ENCODE data around the gene SULT4A1. TPM values are rescaled to one million over a fixed set of nuclear protein-coding genes. Genes with fewer than 3 reads are reported as not detected.

Gene SULT4A1
- polyA plus RNA-seq, 1 experiment: 0.39 TPM

GRCh38 chr22:43825651-43826050 lies 36.7 kb downstream of the SULT4A1 start:
- CTCF ChIA-PET: interaction anchor here (0.9 to 6.0 kb wide), 7 partner anchors 7 to 438 kb away, joined by 3 to 48 read pairs (median 5); no protein-coding TSS in a partner anchor
- POLR2A ChIA-PET: no interaction called here
- no peak for TF ChIP-seq CTCF (IDR thresholded peaks at IDR 0.05; ENCODE audit: insufficient read depth, low read depth, low read length)
- no peaks in the 10 kb centered on the region for H3K36me3 ChIP-seq (ENCODE audit: control insufficient read depth, insufficient read depth, low read length)
- no peaks in the 10 kb centered on the region; the same call in 1 of the 2 replicates for H3K27me3 ChIP-seq (ENCODE audit: control insufficient read depth, insufficient read depth, low read length)
- DNase-seq (ENCODE audit: low read depth): no peak
- no peak overlapping the region for H3K4me3 ChIP-seq (ENCODE audit: low read depth, low read length)

- no peak overlapping the region for H3K4me3 ChIP-seq (ENCODE audit: low read depth, low read length)
- H3K36me3 ChIP-seq (ENCODE audit: control insufficient read depth, insufficient read depth, low read length): no peaks in the 10 kb centered on the region
- DNase-seq (ENCODE audit: low read depth): no peak
- H3K27me3 ChIP-seq (ENCODE audit: control insufficient read depth, insufficient read depth, low read length): no peaks in the 10 kb centered on the region; the same call in 1 of the 2 replicates
- ChIA-PET POLR2A (no interaction called here), CTCF (interaction anchor here (6.0 kb wide), 1 partner anchor 437 kb away, joined by 48 read pairs; no protein-coding TSS in a partner anchor)
- TF ChIP-seq CTCF (IDR thresholded peaks at IDR 0.05; ENCODE audit: insufficient read depth, low read depth, low read length): no peak
Measured at GRCh38 chr22:43824724-43825420, 37.4 kb downstream of the SULT4A1 start.

GRCh38 chr22:43823911-43824665 lies 38.2 kb downstream of the SULT4A1 start:
- Histone ChIP-seq H3K4me3 (ENCODE audit: low read depth, low read length) (no peak overlapping the region), H3K36me3 (ENCODE audit: control insufficient read depth, insufficient read depth, low read length) (no peaks in the 10 kb centered on the region), H3K27me3 (ENCODE audit: control insufficient read depth, insufficient read depth, low read length) (no peaks in the 10 kb centered on the region; the same call in 1 of the 2 replicates)
- no peak for TF ChIP-seq CTCF (IDR thresholded peaks at IDR 0.05; ENCODE audit: insufficient read depth, low read depth, low read length)
- CTCF ChIA-PET: no interaction called here
- DNase-seq (ENCODE audit: low read depth): no peak
- POLR2A ChIA-PET: no interaction called here

GRCh38 chr22:43823353-43823908 lies 38.9 kb downstream of the SULT4A1 start:
- Histone ChIP-seq H3K4me3 (ENCODE audit: low read depth, low read length) (no peak overlapping the region), H3K27me3 (ENCODE audit: control insufficient read depth, insufficient read depth, low read length) (no peaks in the 10 kb centered on the region; the same call in 1 of the 2 replicates), H3K36me3 (ENCODE audit: control insufficient read depth, insufficient read depth, low read length) (no peaks in the 10 kb centered on the region)
- TF ChIP-seq CTCF (IDR thresholded peaks at IDR 0.05; ENCODE audit: insufficient read depth, low read depth, low read length): no peak
- POLR2A ChIA-PET: no interaction called here
- DNase-seq (ENCODE audit: low read depth): no peak
- CTCF ChIA-PET: interaction anchor here (1.2 kb wide), 1 partner anchor 26 kb away, joined by 3 read pairs; no protein-coding TSS in a partner anchor

Measured in BJ (cell line).